Natural killer cell (primary cell): ENCODE measurements around the gene CCR9. TPM values are rescaled to one million over a fixed set of nuclear protein-coding genes. Genes with fewer than 3 reads are reported as not detected.

Experiments
- ATAC-seq, 3 donors: fragments of 150-1000 bp in 2 of 3; fragments of 200-7000 bp in 1 of 3; cut with Tn5 transposase; 1 replicate in 1 of 3; 2 replicates in 2 of 3; pipeline ENCODE4 v1.10.0; 2021; ENCODE audit warnings: mild to moderate bottlenecking in 2 of 3, moderate library complexity in 2 of 3
- DNase-seq, 2 donors: peaks; one replicate each; pipeline versions ENCODE4 v3.0.0 to v3.0.0-alpha.2; 2013 to 2021; ENCODE audit warnings: mixed read lengths in 1 of 2
- H3K27ac ChIP-seq: one replicate; pipeline ENCODE4 v1.5.1; 2013; ENCODE audit warnings: mild to moderate bottlenecking, low read length
- H3K27me3 ChIP-seq: one replicate; pipeline ENCODE4 v1.6.1; 2013; ENCODE audit warnings: low read length; ENCODE audit not compliant: control insufficient read depth, insufficient read depth
- H3K36me3 ChIP-seq: one replicate; pipeline ENCODE4 v1.6.1; 2013; ENCODE audit warnings: low read length; ENCODE audit not compliant: control insufficient read depth, insufficient read depth
- H3K4me1 ChIP-seq: one replicate; pipeline ENCODE4 v1.6.1; 2013; ENCODE audit warnings: low read length; ENCODE audit not compliant: control insufficient read depth, insufficient read depth
- H3K4me3 ChIP-seq: one replicate; pipeline ENCODE4 v1.5.1; 2013; ENCODE audit warnings: low read length
- H3K9me3 ChIP-seq: one replicate; pipeline ENCODE4 v1.6.1; 2013; ENCODE audit warnings: low read length; ENCODE audit not compliant: control insufficient read depth, insufficient read depth
- H3K27ac Mint-ChIP-seq, 2 donors: one replicate each; pipeline ENCODE4 v1.8.0; 2022; ENCODE audit warnings: mild to moderate bottlenecking in 2 of 2, mixed read lengths in 2 of 2, moderate library complexity in 1 of 2
- H3K27me3 Mint-ChIP-seq, 2 donors: one replicate each; pipeline ENCODE4 v1.8.0; 2022; ENCODE audit warnings: low read depth in 2 of 2, mixed read lengths in 2 of 2
- H3K36me3 Mint-ChIP-seq: one replicate; pipeline ENCODE4 v1.8.0; 2022; ENCODE audit warnings: mixed read lengths
- H3K4me1 Mint-ChIP-seq, 2 donors: one replicate each; pipeline ENCODE4 v1.8.0; 2022; ENCODE audit warnings: mixed read lengths in 2 of 2
- H3K4me3 Mint-ChIP-seq: one replicate; pipeline ENCODE4 v1.8.0; 2022; ENCODE audit warnings: mild to moderate bottlenecking, moderate library complexity, mixed read lengths
- H3K9me3 Mint-ChIP-seq, 2 donors: one replicate each; pipeline ENCODE4 v1.8.0; 2022; ENCODE audit warnings: mixed read lengths in 2 of 2
- WGBS: methylation state at CpG from one replicate; pipeline ENCODE4 v1.1.7; 2013; ENCODE audit warnings: missing lambda C conversion rate; ENCODE audit not compliant: insufficient coverage; 5-methylcytosine and 5-hydroxymethylcytosine counted together
- intact Hi-C: fragments of 100-400 bp; cut with micrococcal nuclease; formaldehyde crosslinking; loops from one replicate; pipeline ENCODE4 v1.14.2; 2022
- total RNA-seq, 4 donors: library from RNA; stranded (reverse); fragments of 120-200 nt in 1 of 4; gene quantifications; one replicate each; pipeline versions ENCODE4 v1.2.3 to v1.2.4, GENCODE V29; 2013 to 2022
- TF ChIP-seq, protein P1 (sequence below): fragments of 200-600 bp; IDR thresholded peaks from one replicate; pipeline ENCODE4 v1.8.0; 2022; ENCODE audit warnings: antibody characterized with exemption

CCR9 gene
- total RNA-seq, 3 donors from 2014 or later (not counting 1 experiment from before 2014, with no cell fraction given), result 0.27 TPM; not detected in 2

DNA sequence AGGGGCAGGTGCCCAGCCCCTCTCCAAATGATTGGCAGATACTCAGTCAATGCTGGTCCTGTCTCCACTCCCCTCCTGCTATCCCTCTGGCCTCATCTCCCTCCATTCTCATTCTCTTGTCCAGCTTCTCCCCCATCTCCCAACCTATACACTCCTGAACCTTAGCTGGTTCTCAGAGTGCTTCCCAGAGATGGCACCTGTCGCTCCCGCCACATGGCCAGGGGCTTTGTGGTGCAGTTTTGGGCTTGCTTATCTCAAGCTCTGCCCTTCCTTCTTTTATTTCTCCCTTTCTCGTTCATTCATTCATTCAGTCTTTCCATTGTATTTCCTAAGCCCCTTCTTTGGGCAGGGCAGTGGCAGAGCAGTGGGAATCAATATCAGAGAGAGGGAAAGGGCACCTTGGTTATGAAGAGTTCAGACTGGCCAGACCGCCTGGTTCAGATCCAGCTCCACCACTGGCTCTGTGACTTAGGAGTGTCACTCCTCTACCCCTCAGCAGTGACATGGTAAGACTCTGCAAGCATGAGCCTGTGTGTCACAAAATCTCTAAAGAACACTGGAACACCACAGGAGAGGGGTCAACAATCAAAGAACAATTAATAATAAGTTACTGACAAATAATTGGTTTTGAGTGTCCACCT is 36.7 kb downstream of the CCR9 start:
- Mint-ChIP-seq H3K36me3 (peaks cover 20% of the 10 kb centered on the region), H3K4me3 (no peak overlapping the region), H3K9me3 (no peaks in the 10 kb centered on the region), H3K4me1 (peaks cover 26 to 41% of the 10 kb centered on the region in 2 donors), H3K27ac (peak overlapping the region in 1 of 2 donors; percentile 58), H3K27me3 (no peaks in the 10 kb centered on the region)
- Histone ChIP-seq H3K36me3 (peaks cover 42% of the 10 kb centered on the region), H3K27me3 (no peaks in the 10 kb centered on the region), H3K27ac (no peak overlapping the region), H3K9me3 (no peaks in the 10 kb centered on the region), H3K4me3 (no peak overlapping the region), H3K4me1 (peaks cover 17% of the 10 kb centered on the region)
- DNase-seq (no peak), ATAC-seq (no peak)
- intact Hi-C loops, result no loop called here
- TF ChIP-seq, protein P1, sequence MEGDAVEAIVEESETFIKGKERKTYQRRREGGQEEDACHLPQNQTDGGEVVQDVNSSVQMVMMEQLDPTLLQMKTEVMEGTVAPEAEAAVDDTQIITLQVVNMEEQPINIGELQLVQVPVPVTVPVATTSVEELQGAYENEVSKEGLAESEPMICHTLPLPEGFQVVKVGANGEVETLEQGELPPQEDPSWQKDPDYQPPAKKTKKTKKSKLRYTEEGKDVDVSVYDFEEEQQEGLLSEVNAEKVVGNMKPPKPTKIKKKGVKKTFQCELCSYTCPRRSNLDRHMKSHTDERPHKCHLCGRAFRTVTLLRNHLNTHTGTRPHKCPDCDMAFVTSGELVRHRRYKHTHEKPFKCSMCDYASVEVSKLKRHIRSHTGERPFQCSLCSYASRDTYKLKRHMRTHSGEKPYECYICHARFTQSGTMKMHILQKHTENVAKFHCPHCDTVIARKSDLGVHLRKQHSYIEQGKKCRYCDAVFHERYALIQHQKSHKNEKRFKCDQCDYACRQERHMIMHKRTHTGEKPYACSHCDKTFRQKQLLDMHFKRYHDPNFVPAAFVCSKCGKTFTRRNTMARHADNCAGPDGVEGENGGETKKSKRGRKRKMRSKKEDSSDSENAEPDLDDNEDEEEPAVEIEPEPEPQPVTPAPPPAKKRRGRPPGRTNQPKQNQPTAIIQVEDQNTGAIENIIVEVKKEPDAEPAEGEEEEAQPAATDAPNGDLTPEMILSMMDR, result no peak
- 97% methylated on average over 3 of the region's 4 CpGs for WGBS

- H3K9me3 ChIP-seq, result no peaks in the 10 kb centered on the region
- TF ChIP-seq, protein P1, result no peak
- Mint-ChIP-seq H3K27ac (peak overlapping the region in 1 of 2 donors; percentile 58), H3K9me3 (no peaks in the 10 kb centered on the region), H3K36me3 (peaks cover 20% of the 10 kb centered on the region), H3K4me1 (peaks cover 29 to 44% of the 10 kb centered on the region in 2 donors), H3K27me3 (no peaks in the 10 kb centered on the region), H3K4me3 (no peak overlapping the region)
- H3K27me3 ChIP-seq, result no peaks in the 10 kb centered on the region
- H3K27ac ChIP-seq, result no peak overlapping the region
- DNase-seq (no peak), ATAC-seq (no peak)
- peaks cover 18% of the 10 kb centered on the region for H3K4me1 ChIP-seq
- WGBS, result 60% methylated on average over 3 of the region's 3 CpGs
- intact Hi-C loops, result no loop called here
- H3K36me3 ChIP-seq, result peaks cover 49% of the 10 kb centered on the region
- no peak overlapping the region for H3K4me3 ChIP-seq
Measured at GRCh38 chr3:45923755-45924154, 37.4 kb downstream of the CCR9 start.

GRCh38 chr3:45927881-45928280 is 41.5 kb downstream of the CCR9 start:
- Histone ChIP-seq H3K27ac (no peak overlapping the region), H3K4me1 (peaks cover 7% of the 10 kb centered on the region), H3K27me3 (no peaks in the 10 kb centered on the region), H3K9me3 (no peaks in the 10 kb centered on the region), H3K4me3 (no peak overlapping the region), H3K36me3 (peaks cover 63% of the 10 kb centered on the region)
- intact Hi-C loops, result loop anchor here (5.0 kb wide), 2 partner anchors 416 to 891 kb away; no protein-coding TSS in a partner anchor
- no peak overlapping the region for H3K4me3 Mint-ChIP-seq
- 100% methylated on average over 2 of the region's 2 CpGs for WGBS
- H3K27me3 Mint-ChIP-seq, result no peaks in the 10 kb centered on the region
- DNase-seq, result no peak
- peaks cover 15 to 25% of the 10 kb centered on the region in 2 donors for H3K4me1 Mint-ChIP-seq
- no peak for ATAC-seq
- TF ChIP-seq, protein P1, result no peak
- H3K36me3 Mint-ChIP-seq, result peaks cover 19% of the 10 kb centered on the region
- H3K27ac Mint-ChIP-seq, result peak overlapping the region in 1 of 2 donors; percentile 89
- no peaks in the 10 kb centered on the region for H3K9me3 Mint-ChIP-seq
